Esophagus muscularis mucosa (tissue), 4 donors: ENCODE results near the gene PRPH. TPM values are rescaled to one million over a fixed set of nuclear protein-coding genes. Genes with fewer than 3 reads are reported as not detected.
A peak's percentile ranks its signal among the peaks of the same experiment; 100 is the strongest.

Source experiments
- DNase-seq: peaks from one replicate; pipeline ENCODE4 v3.0.0-alpha.2; 2017; ENCODE audit errors: extremely low spot score
- H3K27ac ChIP-seq, 4 donors: fragments of 200-600 bp; sonication (generic); replicated peaks in 1 of 4; 1 replicate in 3 of 4; 2 replicates in 1 of 4; pipeline ENCODE4 v1.5.1; 2016 to 2019; ENCODE audit warnings: mild to moderate bottlenecking in 1 of 4
- H3K27me3 ChIP-seq, 4 donors: fragments of 200-600 bp; sonication (generic); one replicate each; pipeline versions ENCODE4 v1.5.1 to v1.6.0; 2016 to 2019
- H3K36me3 ChIP-seq, 4 donors: fragments of 200-600 bp; sonication (generic); one replicate each; pipeline ENCODE4 v1.5.1; 2016 to 2019
- H3K4me1 ChIP-seq, 4 donors: fragments of 200-600 bp; sonication (generic); one replicate each; pipeline ENCODE4 v1.5.1; 2016 to 2019
- H3K4me3 ChIP-seq, 4 donors: fragments of 200-600 bp; sonication (generic); 1 replicate in 2 of 4; 2 replicates in 2 of 4; pipeline ENCODE4 v1.5.1; 2016 to 2019; ENCODE audit warnings: mild to moderate bottlenecking in 4 of 4, moderate library complexity in 1 of 4
- H3K9me3 ChIP-seq, 4 donors: fragments of 200-600 bp; sonication (generic); 1 replicate in 3 of 4; 2 replicates in 1 of 4; pipeline ENCODE4 v1.5.1; 2016 to 2019
- CTCF ChIP-seq, 3 experiments: fragments of 200-600 bp in 2 of 3; fragments of 450-650 bp in 1 of 3; sonication (generic) in 2 of 3; IDR thresholded peaks; one replicate each; pipeline ENCODE4 v1.5.1; 2017 to 2019; ENCODE audit warnings: antibody characterized with exemption in 3 of 3, mild to moderate bottlenecking in 2 of 3, moderate library complexity in 1 of 3
- EP300 ChIP-seq: sonication (generic); formaldehyde crosslinking; IDR thresholded peaks from one replicate; pipeline ENCODE4 v1.6.1; 2017; ENCODE audit warnings: antibody characterized with exemption
- POLR2A ChIP-seq: fragments of 450-650 bp; IDR thresholded peaks from one replicate; pipeline ENCODE4 v1.6.1; 2017; ENCODE audit warnings: antibody characterized with exemption, moderate library complexity, mild to moderate bottlenecking, low read depth
- POLR2AphosphoS5 ChIP-seq, 2 donors: sonication (generic); formaldehyde crosslinking; IDR thresholded peaks; one replicate each; pipeline ENCODE4 v1.6.1; 2017; ENCODE audit warnings: antibody characterized with exemption in 2 of 2
- WGBS: methylation state at CpG from one replicate; pipeline ENCODE4 v1.1.5; 2018; 5-methylcytosine and 5-hydroxymethylcytosine counted together
- intact Hi-C: fragments of 100-400 bp; cut with DNase I; formaldehyde crosslinking; loops from one replicate; pipeline ENCODE4 v1.15.1; 2023
- total RNA-seq, 4 donors: library from RNA; depleted of rRNA; stranded (reverse); fragments of >200 nt; gene quantifications; one replicate each; pipeline versions ENCODE4 v1.1.0 to v1.2.1, GENCODE V29; 2016

Gene PRPH
- total RNA-seq, 4 donors from 2014 or later, result 9.9 to 24.5 (median 10.4) TPM

- peaks cover 10 to 89% (median 37%) of the 10 kb centered on the region in 4 donors for H3K27me3 ChIP-seq
- no peak overlapping the region for H3K4me3 ChIP-seq
- no peaks in the 10 kb centered on the region for H3K36me3 ChIP-seq
- H3K9me3 ChIP-seq, result no peaks in the 10 kb centered on the region
- intact Hi-C loops, result no loop called here
- DNase-seq, result peak; percentile 91
- H3K4me1 ChIP-seq, result peaks cover 20 to 51% (median 41%) of the 10 kb centered on the region in 4 donors
- WGBS, result 59% methylated on average over 5 of the region's 5 CpGs
- no peak overlapping the region for H3K27ac ChIP-seq
- TF ChIP-seq POLR2A (no peak), POLR2AphosphoS5 (IDR thresholded peaks at IDR 0.05) (no peak), CTCF (IDR thresholded peaks at IDR 0.05) (no peak), EP300 (no peak)
Observed at GRCh38 chr12:49339464-49339861, 44.5 kb downstream of the PRPH start.

GRCh38 chr12:49340095-49340870, 45.3 kb downstream of the PRPH start:
- Histone ChIP-seq H3K4me3 (no peak overlapping the region), H3K27me3 (peaks cover 10 to 89% (median 37%) of the 10 kb centered on the region in 4 donors), H3K4me1 (peaks cover 26 to 58% (median 47%) of the 10 kb centered on the region in 4 donors), H3K9me3 (no peaks in the 10 kb centered on the region), H3K27ac (no peak overlapping the region), H3K36me3 (no peaks in the 10 kb centered on the region)
- 79% methylated on average over 6 of the region's 6 CpGs for WGBS
- no peak for DNase-seq
- TF ChIP-seq CTCF (IDR thresholded peaks at IDR 0.05) (no peak), EP300 (no peak), POLR2A (no peak), POLR2AphosphoS5 (IDR thresholded peaks at IDR 0.05) (no peak)
- intact Hi-C loops, result loop anchor here (5.0 kb wide), 1 partner anchor 53 kb away; no protein-coding TSS in a partner anchor

- Histone ChIP-seq H3K27ac (no peak overlapping the region), H3K4me3 (no peak overlapping the region), H3K27me3 (peaks cover 11 to 89% (median 37%) of the 10 kb centered on the region in 4 donors), H3K9me3 (no peaks in the 10 kb centered on the region), H3K4me1 (peaks cover 35 to 59% (median 54%) of the 10 kb centered on the region in 4 donors), H3K36me3 (no peaks in the 10 kb centered on the region)
- TF ChIP-seq CTCF (IDR thresholded peaks at IDR 0.05), result no peak
- no peak for TF ChIP-seq EP300
- TF ChIP-seq POLR2AphosphoS5 (IDR thresholded peaks at IDR 0.05), result no peak
- TF ChIP-seq POLR2A, result no peak
- WGBS, result 56% methylated on average over 11 of the region's 14 CpGs
- no peak for DNase-seq
- intact Hi-C loops, result loop anchor here (5.0 kb wide), 1 partner anchor 54 kb away; no protein-coding TSS in a partner anchor
Observed at GRCh38 chr12:49340971-49341776, 46.2 kb downstream of the PRPH start.

GRCh38 chr12:49341777-49342065, 46.8 kb downstream of the PRPH start:
- intact Hi-C loops, result loop anchor here (5.0 kb wide), 1 partner anchor 54 kb away; no protein-coding TSS in a partner anchor
- peak overlapping the region; percentile 53 to 62 (median 54) for H3K4me3 ChIP-seq
- H3K9me3 ChIP-seq, result no peaks in the 10 kb centered on the region
- no peak for DNase-seq
- H3K4me1 ChIP-seq, result peaks cover 41 to 59% (median 55%) of the 10 kb centered on the region in 4 donors
- WGBS, result 15% methylated on average over 10 of the region's 21 CpGs
- H3K27ac ChIP-seq, result no peak overlapping the region
- H3K27me3 ChIP-seq, result peaks cover 11 to 89% (median 37%) of the 10 kb centered on the region in 4 donors
- H3K36me3 ChIP-seq, result no peaks in the 10 kb centered on the region
- no peak for TF ChIP-seq POLR2AphosphoS5 (IDR thresholded peaks at IDR 0.05)
- TF ChIP-seq EP300, result no peak
- TF ChIP-seq POLR2A, result no peak
- no peak for TF ChIP-seq CTCF (IDR thresholded peaks at IDR 0.05)
